Tibial nerve (tissue), 3 donors: Measurements from ENCODE around the gene PPP1R14B.

Experiments used
- EP300 ChIP-seq, 2 donors: sonication (generic); formaldehyde crosslinking; IDR thresholded peaks; one replicate each; pipeline ENCODE4 v1.6.1; 2017; ENCODE audit warnings: antibody characterized with exemption in 2 of 2, mild to moderate bottlenecking in 1 of 2
- POLR2A ChIP-seq, 2 donors: fragments of 450-650 bp; IDR thresholded peaks; one replicate each; pipeline ENCODE4 v1.6.1; 2017; ENCODE audit warnings: antibody characterized with exemption in 2 of 2, mild to moderate bottlenecking in 2 of 2, moderate library complexity in 2 of 2

- TF ChIP-seq EP300 (IDR thresholded peaks at IDR 0.05), result no peak
- no peak for TF ChIP-seq POLR2A (IDR thresholded peaks at IDR 0.05)
Measured at GRCh38 chr11:64211181-64211872, 35.4 kb downstream of the PPP1R14B start.
